ENCODE data around the gene SEMA5B. TPM values are rescaled to one million over a fixed set of nuclear protein-coding genes. Genes with fewer than 3 reads are reported as not detected.

Gene SEMA5B
- total and polyA plus RNA-seq, 2 donors (not counting 1 experiment from before 2014, with no cell fraction given): not detected

GRCh38 chr3:122916580-122916979 lies 111.0 kb downstream of the SEMA5B start:
- ChIA-PET CTCF (no interaction called here), POLR2A (no interaction called here)
- Histone ChIP-seq H3K4me3 (ENCODE audit: control extremely low read depth in 1 of 5, extremely low read depth in 1 of 5, insufficient read depth in 1 of 5, low read depth in 2 of 5, low read length in 4 of 5) (no peak overlapping the region), H3K4me1 (ENCODE audit: control insufficient read depth in 2 of 2, insufficient read depth in 2 of 2, low read length in 2 of 2) (peaks cover 20 to 22% of the 10 kb centered on the region in 2 donors), H3K27ac (ENCODE audit: low read length in 2 of 2) (no peak overlapping the region), H3K27me3 (replicated peaks in 1 of 4; ENCODE audit: control extremely low read depth in 1 of 4, control insufficient read depth in 3 of 4, insufficient read depth in 4 of 4, low read length in 3 of 4) (peaks cover 0 to 29% (median 5%) of the 10 kb centered on the region in 4 experiments), H3K79me2 (ENCODE audit: control insufficient read depth, insufficient read depth, low read length) (no peaks in the 10 kb centered on the region), H3K9me3 (ENCODE audit: control extremely low read depth in 1 of 3, control insufficient read depth in 2 of 3, insufficient read depth in 1 of 3, low read length in 2 of 3) (peaks cover 0 to under 1% (median 0%) of the 10 kb centered on the region in 3 donors), H4K20me1 (ENCODE audit: control insufficient read depth, insufficient read depth, low read length, poor library complexity, severe bottlenecking) (no peaks in the 10 kb centered on the region), H3K4me2 (replicated peaks; ENCODE audit: low read depth, low read length, poor library complexity, severe bottlenecking) (peak overlapping the region; percentile 17), H3K9ac (ENCODE audit: low read length) (no peak overlapping the region), H3K36me3 (replicated peaks in 1 of 2; ENCODE audit: control extremely low read depth in 1 of 2, control insufficient read depth in 1 of 2, extremely low read depth in 1 of 2, insufficient read depth in 2 of 2, low read length in 1 of 2) (no peaks in the 10 kb centered on the region), H2AFZ (ENCODE audit: insufficient read depth, low read depth, low read length, poor library complexity, severe bottlenecking) (no peak overlapping the region)
- Mint-ChIP-seq H3K27ac (no peak overlapping the region), H3K4me1 (peaks cover 24% of the 10 kb centered on the region), H3K27me3 (peaks cover 19% of the 10 kb centered on the region), H3K4me3 (no peak overlapping the region), H3K9me3 (ENCODE audit: insufficient read depth) (no peaks in the 10 kb centered on the region)
- WGBS (ENCODE audit: insufficient coverage): 47% methylated on average over 6 of the region's 6 CpGs
- intact Hi-C loops (cut with micrococcal nuclease): no loop called here
- TF ChIP-seq CTCF (IDR thresholded peaks at IDR 0.05): no peak
- TF ChIP-seq EZH2 (IDR thresholded peaks at IDR 0.05; ENCODE audit: borderline replicate concordance, insufficient read depth, low read depth, low read length, poor library complexity, severe bottlenecking): no peak
- DNase-seq: no peak
- no peak for ATAC-seq (ENCODE audit: low read depth)

- no peaks in the 10 kb centered on the region for H4K20me1 ChIP-seq (ENCODE audit: control insufficient read depth, insufficient read depth, low read length, poor library complexity, severe bottlenecking)
- H3K9me3 ChIP-seq (ENCODE audit: control extremely low read depth in 1 of 3, control insufficient read depth in 2 of 3, insufficient read depth in 1 of 3, low read length in 2 of 3): no peaks in the 10 kb centered on the region
- intact Hi-C loops (cut with micrococcal nuclease): no loop called here
- H3K27ac ChIP-seq (ENCODE audit: low read length in 2 of 2): no peak overlapping the region
- no peaks in the 10 kb centered on the region for H3K36me3 ChIP-seq (replicated peaks in 1 of 2; ENCODE audit: control extremely low read depth in 1 of 2, control insufficient read depth in 1 of 2, extremely low read depth in 1 of 2, insufficient read depth in 2 of 2, low read length in 1 of 2)
- 0% methylated on average over 1 of the region's 4 CpGs for WGBS (ENCODE audit: insufficient coverage)
- peak overlapping the region; percentile 17 for H3K4me2 ChIP-seq (replicated peaks; ENCODE audit: low read depth, low read length, poor library complexity, severe bottlenecking)
- Mint-ChIP-seq H3K4me1 (peaks cover 21% of the 10 kb centered on the region), H3K4me3 (no peak overlapping the region), H3K9me3 (ENCODE audit: insufficient read depth) (no peaks in the 10 kb centered on the region), H3K27ac (no peak overlapping the region), H3K27me3 (peaks cover 15% of the 10 kb centered on the region)
- peaks cover 18 to 20% of the 10 kb centered on the region in 2 donors for H3K4me1 ChIP-seq (ENCODE audit: control insufficient read depth in 2 of 2, insufficient read depth in 2 of 2, low read length in 2 of 2)
- ChIA-PET POLR2A (no interaction called here), CTCF (no interaction called here)
- DNase-seq (no peak), ATAC-seq (ENCODE audit: low read depth) (no peak)
- no peak for TF ChIP-seq EZH2 (IDR thresholded peaks at IDR 0.05; ENCODE audit: borderline replicate concordance, insufficient read depth, low read depth, low read length, poor library complexity, severe bottlenecking)
- no peak for TF ChIP-seq CTCF (IDR thresholded peaks at IDR 0.05)
- H3K9ac ChIP-seq (ENCODE audit: low read length): no peak overlapping the region
- no peak overlapping the region for H3K4me3 ChIP-seq (ENCODE audit: control extremely low read depth in 1 of 5, extremely low read depth in 1 of 5, insufficient read depth in 1 of 5, low read depth in 2 of 5, low read length in 4 of 5)
- no peak overlapping the region for H2AFZ ChIP-seq (ENCODE audit: insufficient read depth, low read depth, low read length, poor library complexity, severe bottlenecking)
- H3K79me2 ChIP-seq (ENCODE audit: control insufficient read depth, insufficient read depth, low read length): no peaks in the 10 kb centered on the region
- H3K27me3 ChIP-seq (replicated peaks in 1 of 4; ENCODE audit: control extremely low read depth in 1 of 4, control insufficient read depth in 3 of 4, insufficient read depth in 4 of 4, low read length in 3 of 4): peaks cover 0 to 25% (median 3%) of the 10 kb centered on the region in 4 experiments
Observed at GRCh38 chr3:122916084-122916483, 111.5 kb downstream of the SEMA5B start.
